ENCODE data around the gene OCRL.

OCRL gene

DNA sequence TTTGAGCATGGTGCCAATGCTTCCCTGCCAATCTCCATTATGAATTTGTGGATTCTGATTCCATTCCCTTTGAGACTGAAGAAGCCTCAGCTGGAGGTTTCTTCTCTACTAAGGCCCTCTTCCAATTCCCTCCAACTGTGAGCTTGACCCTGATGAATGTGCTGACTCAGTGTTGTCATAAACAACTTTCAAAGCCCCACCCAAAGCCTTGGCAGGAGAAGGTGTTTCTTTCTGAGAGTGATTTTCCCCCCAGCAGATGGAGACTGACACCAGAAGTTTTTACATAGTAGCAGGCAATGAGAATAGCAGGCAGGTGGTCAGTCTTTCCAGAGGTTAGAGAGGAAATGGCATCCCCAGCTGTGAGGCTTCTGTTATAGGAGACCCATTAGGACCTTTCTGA lies 53.1 kb downstream of the OCRL start:
- no peak for DNase-seq

DNA sequence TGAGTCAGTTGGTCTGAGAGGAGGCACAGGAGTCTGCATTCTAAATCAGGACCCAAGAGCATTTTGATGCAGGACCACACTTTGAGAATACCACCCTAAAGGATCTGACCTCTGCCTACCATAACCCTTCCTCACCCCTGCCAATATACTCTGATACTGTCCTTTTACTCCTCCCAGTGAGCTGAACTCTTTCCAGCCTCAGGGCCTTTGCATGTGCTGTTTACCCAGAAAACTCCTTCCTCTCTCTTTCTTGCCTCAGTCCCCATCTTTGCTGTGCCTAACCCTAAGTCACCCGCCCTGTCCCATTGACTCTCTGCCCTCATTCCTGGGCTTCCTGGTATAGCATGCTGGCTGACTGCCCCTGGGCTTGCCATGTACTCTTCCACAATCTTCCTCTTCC lies 54.7 kb downstream of the OCRL start:
- DNase-seq = no peak

DNA sequence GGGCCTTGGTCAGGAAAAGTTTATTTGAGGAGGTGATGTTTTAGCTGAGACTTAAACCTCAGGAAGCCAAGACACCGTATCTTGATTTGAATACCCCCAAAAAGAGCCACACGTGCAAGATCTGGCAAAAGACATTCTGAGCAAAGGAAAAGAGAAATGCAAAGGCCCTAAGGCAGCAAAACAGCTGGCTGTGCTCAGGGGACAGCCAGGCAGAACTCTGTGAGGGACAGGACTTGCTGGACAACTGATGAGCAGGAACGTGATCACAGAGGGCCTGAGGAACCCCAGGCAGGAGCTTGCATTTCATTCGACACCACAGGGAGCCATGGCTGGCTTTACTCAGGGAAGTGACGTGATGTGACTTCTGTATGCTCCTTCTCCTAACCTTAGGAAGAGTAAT lies 56.0 kb downstream of the OCRL start:
- DNase-seq = no peak

DNA sequence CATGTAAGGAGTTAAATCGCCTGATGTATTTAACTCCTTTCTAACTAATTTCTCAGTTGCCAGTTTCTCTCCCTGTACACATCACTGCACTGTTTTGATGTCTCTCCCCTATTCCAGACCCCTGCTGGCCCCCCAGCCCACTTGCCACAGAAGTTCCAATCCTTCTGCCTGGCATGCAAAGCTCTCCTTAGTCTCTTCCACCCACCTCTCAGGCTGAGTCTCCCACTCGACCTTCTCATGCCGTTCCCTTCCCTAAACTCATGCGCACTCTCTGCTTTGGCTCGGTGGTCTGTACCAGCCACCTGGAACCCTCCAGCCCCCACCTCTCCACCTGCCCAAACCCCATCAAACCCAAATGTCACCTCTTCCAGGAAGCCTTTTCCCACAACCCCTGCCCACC lies 57.8 kb downstream of the OCRL start:
- DNase-seq = no peak

DNA sequence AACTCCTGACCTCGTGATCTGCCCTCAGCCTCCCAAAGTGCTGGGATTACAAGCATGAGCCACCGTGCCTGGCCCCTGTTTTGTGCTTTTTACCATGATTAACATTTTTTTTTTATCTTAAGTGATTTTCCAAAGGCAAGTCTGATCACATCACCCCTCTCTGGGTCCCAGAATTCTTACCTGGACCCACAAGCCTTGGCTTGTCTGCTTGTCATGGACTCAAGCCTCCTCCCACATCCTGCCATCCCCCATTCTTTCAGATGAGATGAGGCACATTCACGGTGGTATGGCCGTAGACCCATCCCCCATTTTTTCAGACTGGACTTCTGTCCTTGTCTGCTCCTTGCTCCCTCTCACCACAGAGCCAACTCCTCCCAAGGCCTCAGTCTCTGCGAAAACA lies 59.4 kb downstream of the OCRL start:
- no peak for DNase-seq

DNA sequence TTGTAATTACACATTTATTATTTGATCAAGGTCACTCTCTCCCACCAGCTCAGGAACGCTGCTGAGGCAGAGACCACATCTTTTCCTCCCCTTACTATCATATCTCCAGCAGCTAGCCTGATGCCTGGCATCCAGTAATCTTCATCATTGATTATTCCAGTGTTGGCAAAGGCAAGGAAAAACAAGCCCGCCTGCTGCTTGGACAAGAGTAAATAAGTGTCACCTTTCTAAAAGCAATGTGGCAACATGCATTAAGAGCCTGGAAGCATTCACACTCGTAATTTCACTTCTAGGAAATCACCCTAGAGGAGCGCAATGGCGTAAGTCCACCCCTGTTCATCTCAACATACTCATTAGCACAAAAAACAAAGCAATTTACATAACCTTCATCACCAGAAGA lies 59.9 kb downstream of the OCRL start:
- DNase-seq = no peak

DNA sequence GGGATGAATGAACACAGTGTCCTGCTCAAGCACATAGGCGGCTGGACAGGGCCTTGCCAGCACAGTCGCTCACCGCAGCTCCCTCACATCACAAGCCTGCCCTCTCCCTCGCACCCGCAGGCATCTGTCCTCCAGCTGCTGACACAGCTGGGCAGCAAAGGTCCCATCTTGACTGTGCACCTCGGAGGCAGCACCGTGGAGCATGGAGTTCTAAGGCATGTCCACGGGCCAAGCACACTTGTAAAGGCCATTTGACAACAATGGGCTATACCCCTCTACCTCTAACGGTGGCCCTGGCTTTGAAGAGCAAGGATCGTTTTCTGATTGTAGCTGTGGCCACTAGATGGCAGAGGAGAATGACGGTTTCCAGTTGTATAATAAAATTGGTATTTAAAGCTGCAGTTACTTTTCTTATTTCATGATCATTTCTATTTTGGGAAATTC lies 60.9 kb downstream of the OCRL start:
- no peak for DNase-seq

DNA sequence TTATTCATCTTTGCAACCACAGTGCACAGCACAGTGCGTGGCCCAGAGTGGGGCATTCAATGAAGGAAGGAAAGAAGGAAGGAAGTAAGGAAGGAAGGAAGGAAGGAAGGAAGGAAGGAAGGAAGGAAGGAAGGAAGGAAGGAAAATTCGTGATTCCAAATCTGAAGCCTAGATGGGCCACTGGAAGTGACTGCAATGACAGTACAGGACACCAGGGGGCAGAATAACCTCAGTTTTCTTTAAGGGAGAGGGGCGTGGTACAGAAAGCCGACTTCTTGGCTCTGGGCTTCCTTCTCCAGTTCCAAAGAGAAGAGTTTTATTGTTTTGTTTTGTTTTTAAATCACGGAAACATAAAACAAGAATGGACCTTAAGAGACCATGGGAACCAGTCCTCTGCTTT lies 66.9 kb downstream of the OCRL start:
- DNase-seq = no peak

DNA sequence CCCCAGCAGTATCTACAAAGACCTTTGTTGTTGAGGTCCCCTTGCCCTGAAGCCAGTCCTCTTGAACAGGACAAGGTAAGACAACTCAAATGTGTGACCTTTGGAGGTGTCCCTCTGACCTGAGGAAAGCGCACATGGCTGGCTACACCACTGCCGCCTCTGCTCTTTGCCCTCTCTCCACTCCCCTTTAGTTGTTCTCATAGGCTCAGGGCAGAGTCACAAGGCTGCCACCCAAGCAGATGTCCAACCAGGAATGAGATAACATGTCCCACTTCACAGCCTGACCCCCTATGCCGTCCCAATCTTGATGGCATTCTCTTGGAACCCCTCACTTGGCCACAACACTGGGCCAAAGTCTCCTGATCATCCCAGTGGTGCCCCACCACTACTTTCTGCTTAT lies 68.4 kb downstream of the OCRL start:
- no peak for DNase-seq

DNA sequence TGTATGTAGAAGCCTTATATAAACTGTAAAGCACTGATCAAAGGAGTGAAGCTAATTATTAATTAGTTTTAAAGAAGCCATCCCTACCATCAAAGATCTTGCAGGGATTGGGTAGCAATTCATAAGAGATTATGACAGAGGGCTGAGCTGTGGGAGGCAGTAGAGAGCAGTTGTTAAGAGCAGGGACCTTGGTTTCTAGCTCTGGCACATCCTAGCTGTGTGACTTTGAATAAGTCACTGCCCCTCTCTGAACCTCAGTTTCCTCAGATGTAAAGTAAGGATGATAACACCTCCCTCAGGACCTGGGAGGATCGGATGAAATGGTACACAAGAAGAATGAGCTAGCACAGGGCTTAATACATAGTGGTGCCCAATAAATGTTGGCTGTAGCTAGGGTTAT lies 69.3 kb downstream of the OCRL start:
- DNase-seq = no peak

DNA sequence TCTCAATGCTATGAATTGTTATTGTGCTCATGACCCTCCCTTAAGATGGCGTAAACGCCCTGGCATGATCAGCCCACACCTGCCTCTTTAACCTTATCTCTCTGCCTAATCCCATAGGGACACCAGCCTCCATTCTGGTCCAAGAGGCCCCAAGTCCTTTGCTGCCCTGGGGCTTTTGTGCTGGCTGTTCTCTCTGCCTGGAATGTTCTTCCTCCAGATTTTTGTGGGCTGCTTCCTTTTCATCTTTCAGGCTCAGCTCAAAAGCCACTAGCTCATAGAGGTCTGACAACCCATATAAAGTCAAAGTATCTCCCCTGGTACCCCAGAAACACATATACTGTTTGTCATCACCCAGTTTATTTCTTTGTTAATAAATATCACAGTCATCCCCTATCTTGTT lies 72.3 kb downstream of the OCRL start:
- no peak for DNase-seq

DNA sequence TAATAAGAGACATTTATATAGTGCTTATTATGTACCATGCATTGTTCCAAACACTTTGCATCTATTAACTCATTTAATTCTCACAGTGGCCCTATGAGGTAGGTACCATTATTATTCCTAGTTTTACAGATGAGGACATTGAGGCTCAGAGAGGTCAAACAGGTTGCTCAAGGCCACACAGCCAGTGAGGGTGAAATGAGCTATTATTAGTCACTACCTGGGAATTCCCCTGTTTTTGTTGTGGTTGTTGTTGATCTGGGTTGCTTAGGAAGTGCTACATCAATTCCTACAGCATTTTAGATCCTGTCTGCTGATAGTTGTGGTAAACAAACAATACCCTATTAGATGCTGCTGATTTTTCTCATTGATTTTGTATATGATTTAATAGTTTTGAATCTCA lies 73.5 kb downstream of the OCRL start:
- no peak for DNase-seq

DNA sequence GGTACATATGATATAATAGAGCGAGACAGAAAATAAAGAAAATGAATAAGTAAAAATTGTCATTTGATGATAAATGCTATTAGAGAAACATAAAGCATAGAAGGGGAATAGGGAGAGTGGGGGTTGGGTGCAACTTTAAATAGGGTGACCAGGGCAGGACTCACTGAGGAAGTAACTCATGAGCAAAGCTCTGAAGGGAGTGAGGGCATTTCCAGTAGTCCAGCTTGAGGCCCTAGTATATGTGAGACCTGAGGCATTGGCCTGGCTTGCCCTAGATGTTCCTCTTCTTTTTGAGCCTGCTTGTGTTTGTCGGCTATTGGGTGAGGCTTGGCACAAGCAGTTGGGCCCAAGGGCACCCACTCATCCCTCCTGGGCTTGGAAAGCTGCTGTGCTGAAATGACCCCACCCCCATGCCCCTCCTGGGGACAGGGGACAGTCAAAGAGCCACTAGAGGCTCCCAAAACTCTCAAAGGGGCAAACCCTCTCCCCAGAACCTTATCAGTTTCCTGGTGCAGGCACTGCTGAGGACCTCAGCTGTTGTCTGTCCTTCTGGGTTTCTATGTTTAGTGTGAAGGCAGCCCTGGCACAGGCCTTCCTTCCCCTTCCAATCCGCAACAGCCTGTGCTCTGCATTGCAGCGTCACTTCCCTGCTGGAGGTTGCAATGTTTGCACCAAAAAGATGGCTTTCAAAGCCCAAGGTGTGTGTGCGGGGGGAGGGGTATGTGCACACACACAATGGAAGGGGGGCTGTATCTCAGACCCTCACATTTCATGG lies 74.6 kb downstream of the OCRL start:
- no peak for DNase-seq

DNA sequence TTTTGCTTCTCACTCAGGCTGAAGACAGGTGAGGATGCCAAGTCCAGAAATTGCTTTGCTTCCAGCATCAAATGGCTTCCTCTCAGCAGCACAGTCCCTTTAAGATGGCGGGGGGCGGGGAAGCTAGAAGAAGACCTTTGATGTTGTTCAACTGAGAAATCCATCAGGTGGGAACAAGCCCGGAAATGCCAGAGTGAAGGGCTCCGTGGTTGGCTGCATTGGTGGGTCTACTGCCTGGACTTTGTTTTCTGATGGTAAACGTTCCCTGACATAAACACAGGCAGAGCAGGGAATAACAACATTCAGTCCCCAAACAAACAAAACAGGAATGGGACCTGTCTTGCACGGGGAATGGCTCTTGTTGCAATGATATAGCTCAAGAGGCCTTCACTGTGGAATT lies 77.4 kb downstream of the OCRL start:
- no peak for DNase-seq

DNA sequence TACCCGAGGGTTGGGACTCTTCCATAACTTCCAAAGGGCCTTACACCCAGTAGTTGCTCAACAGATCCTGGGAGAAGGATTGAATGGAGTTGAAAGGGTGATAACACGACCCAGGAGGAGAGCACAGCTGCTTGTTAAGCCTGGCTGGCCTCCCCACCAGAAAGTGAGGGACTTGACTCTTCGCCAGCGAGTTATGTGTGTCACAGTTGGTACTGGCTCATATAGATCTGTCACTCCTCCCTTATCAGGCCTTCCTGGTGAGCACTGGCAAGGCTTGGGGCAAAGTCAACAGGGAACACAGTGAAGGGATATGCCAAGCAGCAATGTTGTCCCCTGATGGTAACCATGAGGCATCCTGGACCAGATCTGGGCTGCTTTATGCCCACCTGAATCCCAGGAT lies 78.9 kb downstream of the OCRL start:
- no peak for DNase-seq

DNA sequence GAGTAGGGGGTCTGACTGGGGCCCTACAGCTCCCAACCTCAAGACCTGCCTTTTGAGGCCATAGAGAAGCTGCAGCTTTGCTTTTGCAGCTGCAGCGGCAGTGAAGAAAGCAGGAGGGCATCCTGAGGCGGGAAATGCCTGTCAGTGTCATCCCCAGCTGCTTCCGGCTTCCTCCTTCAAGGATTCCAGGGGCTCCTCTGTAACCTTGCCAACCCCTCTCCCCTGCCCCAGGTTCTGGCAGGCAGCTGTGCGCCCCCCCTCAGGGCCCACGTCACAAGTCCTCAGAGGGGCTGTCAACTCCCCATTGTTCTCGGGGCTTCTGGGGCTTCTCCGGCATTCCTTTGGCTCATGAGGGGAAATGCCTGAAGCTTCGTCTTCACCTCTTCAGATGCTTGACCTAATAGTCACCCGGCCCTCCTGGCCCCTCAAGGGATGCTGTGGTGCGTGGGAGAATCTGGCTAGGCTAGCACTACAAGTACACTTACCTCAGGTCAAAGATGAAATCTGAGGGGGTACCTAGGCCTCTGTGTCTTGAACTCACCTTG lies 82.8 kb downstream of the OCRL start:
- DNase-seq = no peak

DNA sequence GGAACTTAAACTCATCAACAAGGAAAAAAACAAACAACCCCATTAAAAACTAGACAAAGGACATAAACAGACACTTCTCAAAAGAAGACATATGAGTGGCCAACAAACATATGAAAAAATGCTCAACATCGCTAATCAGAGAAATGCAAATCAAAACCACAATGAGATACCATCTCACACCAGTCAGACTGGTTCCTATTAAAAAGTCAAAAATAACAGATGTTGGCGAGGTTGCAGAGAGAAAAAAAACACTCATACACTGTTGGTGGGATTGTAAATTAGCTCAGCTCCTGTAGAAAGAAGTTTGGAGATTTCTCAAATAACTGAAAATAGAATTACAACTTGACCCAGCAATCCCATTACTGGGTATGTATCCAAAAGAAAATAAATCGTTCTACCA lies 86.0 kb downstream of the OCRL start:
- DNase-seq = no peak

DNA sequence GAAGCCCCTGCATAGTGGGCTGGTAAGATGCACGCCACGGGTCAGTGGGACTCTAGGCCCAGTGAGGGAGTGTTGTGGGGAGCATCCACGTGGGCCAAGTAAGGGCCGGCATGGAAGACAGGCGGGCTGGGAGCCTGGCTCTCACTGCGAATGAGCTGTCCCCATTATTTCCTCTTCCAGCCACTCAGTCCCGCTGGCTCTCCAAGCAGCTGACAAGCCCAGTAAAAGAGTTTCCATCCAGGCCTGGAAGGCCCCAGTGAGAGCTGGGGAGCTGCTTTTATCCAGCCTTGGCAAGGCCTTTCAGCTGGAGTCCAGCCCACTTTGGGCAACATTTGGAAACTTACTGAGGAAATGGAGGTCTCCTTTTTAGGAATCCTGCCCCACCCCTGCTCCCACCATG lies 89.8 kb downstream of the OCRL start:
- DNase-seq = no peak

DNA sequence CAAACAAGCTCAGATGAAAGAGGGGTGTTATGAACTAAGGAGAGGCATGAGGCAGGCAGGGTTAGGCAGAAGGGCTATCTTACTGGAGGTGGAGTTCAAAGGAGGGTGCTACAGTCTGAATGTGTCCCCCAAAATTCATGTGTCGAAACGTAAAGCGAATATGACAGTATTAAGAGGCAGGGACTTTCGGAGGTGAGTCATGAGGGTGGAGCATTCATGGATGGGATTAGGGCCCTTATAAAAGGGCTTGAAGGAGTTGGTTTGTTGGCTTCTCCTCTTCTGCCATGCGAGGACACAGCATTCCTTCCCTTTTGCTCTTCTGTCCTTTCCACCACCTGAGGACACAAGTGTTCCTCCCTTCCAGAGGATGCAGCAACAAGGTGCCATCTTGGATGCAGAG lies 91.8 kb downstream of the OCRL start:
- no peak for DNase-seq

DNA sequence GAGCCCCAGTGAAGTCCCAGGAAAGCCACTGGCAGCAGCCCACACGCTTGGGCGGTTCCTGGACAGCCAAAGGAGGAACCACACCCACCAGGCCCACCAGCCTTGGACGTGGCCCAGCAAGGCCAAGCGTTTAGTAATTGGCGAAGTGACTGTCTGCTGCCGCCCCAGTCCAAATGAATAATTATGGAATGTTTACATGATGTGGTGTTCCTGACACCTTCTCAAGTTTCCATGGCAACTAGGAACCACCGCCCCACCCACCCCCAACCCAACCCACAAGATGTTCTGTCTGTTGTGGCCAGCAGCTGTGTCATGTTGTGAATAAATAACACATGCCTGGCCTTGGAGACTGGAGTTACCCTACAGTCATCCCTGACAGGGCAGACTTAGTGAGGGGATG lies 92.4 kb downstream of the OCRL start:
- DNase-seq = no peak

DNA sequence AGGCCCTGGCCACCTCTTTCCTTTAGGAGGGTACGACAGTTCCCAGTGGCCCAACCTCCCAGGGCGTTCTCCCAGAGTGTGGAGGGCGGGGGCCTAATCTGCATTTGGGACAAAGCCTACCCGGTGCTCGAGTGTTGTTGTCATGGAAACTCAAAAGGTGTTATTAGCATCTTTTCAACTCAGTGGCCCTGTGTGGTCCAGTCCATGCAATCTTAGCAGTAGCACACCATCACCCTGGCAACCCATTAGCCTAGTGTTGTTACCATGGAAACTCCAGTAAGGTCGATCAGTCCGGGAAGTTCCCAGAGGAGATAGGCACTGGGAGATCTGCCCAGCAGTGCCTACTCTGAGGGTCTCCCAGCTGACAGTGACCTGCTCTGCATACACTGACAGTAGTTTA lies 94.5 kb downstream of the OCRL start:
- DNase-seq = no peak

DNA sequence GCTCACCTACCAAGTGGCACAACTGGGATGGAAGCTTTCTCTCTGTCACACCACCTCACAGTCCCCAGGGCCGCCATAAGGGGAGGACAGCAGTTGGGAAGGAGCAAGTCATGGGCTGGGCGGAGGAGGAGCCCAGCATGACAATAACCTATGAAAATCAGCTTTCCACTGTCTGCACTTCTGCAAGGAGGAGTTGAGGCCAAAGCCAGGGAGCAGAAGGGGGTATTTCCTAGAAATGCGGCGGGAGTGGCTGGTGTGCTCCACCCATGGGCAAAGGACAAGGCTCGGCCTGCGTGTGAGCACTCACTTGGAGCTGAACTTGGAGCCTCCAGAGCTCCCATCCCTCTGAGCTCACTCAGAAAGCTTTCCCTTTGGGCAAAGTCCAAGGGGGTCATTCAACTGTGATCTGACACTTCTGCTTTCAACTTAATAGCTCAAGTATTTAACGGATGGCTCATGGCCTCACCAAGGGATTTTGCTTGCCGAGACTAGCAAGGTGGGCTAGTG lies 96.2 kb downstream of the OCRL start:
- DNase-seq = no peak

DNA sequence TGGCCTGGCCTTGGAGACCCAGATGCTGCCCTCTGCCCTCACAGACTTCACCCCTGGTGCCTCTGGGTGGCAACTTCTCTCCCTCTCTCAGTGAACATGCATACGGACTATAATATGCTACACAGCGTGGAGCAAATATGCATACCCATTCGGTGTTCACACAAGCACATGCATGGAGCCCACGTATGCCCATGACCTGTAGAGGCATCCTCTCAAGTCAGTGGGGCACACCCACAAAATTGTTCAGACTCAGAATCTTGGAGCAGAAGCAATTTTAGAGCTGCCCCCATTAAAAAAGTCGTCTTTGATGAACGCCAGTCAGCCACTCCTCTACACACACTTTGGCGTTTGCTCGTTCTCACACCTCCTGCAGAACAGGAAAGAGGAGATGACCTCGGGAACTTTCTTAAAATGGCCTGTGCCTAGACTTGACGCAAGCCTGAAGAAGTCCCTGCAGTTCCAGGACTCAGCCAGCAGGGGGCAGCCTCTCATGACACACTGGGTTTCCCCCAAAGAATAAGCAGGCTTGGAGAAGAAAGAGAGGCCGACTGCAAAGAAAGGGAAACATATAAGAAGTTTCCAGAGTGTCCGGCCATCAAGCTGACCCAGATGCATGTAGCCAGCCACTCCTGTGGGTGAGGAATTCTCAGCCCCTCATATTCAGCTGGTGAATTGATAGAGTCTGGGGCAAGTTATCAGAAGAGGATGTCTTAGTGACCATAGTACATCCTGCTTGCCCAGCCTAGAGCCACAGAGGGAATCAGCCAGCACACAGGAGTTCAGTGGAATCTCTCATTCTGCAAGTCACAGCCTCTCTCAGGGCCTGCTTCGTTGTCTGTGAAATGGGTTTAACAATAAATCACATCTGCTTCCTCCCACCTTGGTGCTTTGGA lies 97.4 kb downstream of the OCRL start:
- peak; percentile 42 for DNase-seq

DNA sequence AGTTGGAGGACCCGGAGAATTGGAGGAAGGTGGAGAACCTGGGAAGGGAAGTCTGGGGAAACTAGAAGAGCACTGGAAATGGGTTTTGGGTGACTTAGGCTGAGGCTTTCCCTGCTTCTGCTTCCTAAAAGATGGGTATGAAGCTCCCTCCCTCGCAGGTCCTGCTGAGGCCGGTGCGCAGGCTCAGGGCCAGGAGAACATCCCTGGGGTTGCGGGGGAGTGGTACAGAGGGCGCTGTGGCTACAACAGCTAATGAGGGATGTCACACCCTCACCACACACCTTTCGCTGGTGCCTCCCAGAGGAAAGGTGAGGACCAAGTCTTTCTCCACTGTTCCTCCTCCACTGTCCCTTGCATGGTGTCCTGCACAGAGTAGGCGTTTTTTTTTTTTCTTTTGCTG lies 98.9 kb downstream of the OCRL start:
- no peak for DNase-seq

Measured in DMS153 (cell line).